Measurements from ENCODE around the gene CREB3L2. TPM values are rescaled to one million over a fixed set of nuclear protein-coding genes. Genes with fewer than 3 reads are reported as not detected.
"Not testable (repeated sequence)": the region's sequence is repeated elsewhere in the genome, so short reads cannot be mapped to it uniquely, and the experiment has no call there.

Gene CREB3L2
- total RNA-seq, 1 donor from 2014 or later, result 28.9 TPM

GRCh38 chr7:138023618-138024342 lies 21.9 kb upstream of the CREB3L2 start:
- Histone ChIP-seq H3K9me3 (replicated peaks) (no peaks in the 10 kb centered on the region), H3K27ac (replicated peaks) (no peak overlapping the region), H3K36me3 (no peaks in the 10 kb centered on the region), H3K4me3 (no peak overlapping the region), H3K4me1 (no peaks in the 10 kb centered on the region), H3K27me3 (ENCODE audit: low read depth) (peaks cover 8% of the 10 kb centered on the region)
- no peak for TF ChIP-seq CTCF (IDR thresholded peaks at IDR 0.05; ENCODE audit: borderline replicate concordance)
- intact Hi-C loops (cut with micrococcal nuclease), result no loop called here
- no peak for DNase-seq

- H3K4me3 ChIP-seq, result no peak overlapping the region
- no peak for TF ChIP-seq CTCF (IDR thresholded peaks at IDR 0.05; ENCODE audit: borderline replicate concordance)
- H3K36me3 ChIP-seq, result no peaks in the 10 kb centered on the region
- H3K4me1 ChIP-seq, result no peaks in the 10 kb centered on the region
- no peaks in the 10 kb centered on the region for H3K9me3 ChIP-seq (replicated peaks)
- intact Hi-C loops (cut with micrococcal nuclease), result no loop called here
- H3K27me3 ChIP-seq (ENCODE audit: low read depth), result peaks cover 4% of the 10 kb centered on the region
- no peak overlapping the region for H3K27ac ChIP-seq (replicated peaks)
- DNase-seq, result no peak
Measured at GRCh38 chr7:138021889-138022288, 20.0 kb upstream of the CREB3L2 start.

GRCh38 chr7:138017992-138018391 lies 16.1 kb upstream of the CREB3L2 start:
- DNase-seq, result no peak
- H3K27ac ChIP-seq (replicated peaks), result no peak overlapping the region
- no peak overlapping the region for H3K4me3 ChIP-seq
- H3K9me3 ChIP-seq (replicated peaks), result no peaks in the 10 kb centered on the region
- no peak for TF ChIP-seq CTCF (IDR thresholded peaks at IDR 0.05; ENCODE audit: borderline replicate concordance)
- H3K4me1 ChIP-seq, result no peaks in the 10 kb centered on the region
- intact Hi-C loops (cut with micrococcal nuclease), result no loop called here
- no peaks in the 10 kb centered on the region for H3K27me3 ChIP-seq (ENCODE audit: low read depth)
- H3K36me3 ChIP-seq, result no peaks in the 10 kb centered on the region

GRCh38 chr7:138015096-138015495 lies 13.2 kb upstream of the CREB3L2 start:
- Histone ChIP-seq H3K4me1 (no peaks in the 10 kb centered on the region), H3K4me3 (no peak overlapping the region), H3K36me3 (no peaks in the 10 kb centered on the region), H3K9me3 (replicated peaks) (no peaks in the 10 kb centered on the region), H3K27me3 (ENCODE audit: low read depth) (no peaks in the 10 kb centered on the region), H3K27ac (replicated peaks) (no peak overlapping the region)
- intact Hi-C loops (cut with micrococcal nuclease), result no loop called here
- DNase-seq, result no peak
- no peak for TF ChIP-seq CTCF (IDR thresholded peaks at IDR 0.05; ENCODE audit: borderline replicate concordance)

- no peak for DNase-seq
- Histone ChIP-seq H3K9me3 (replicated peaks) (no peaks in the 10 kb centered on the region), H3K27me3 (ENCODE audit: low read depth) (no peaks in the 10 kb centered on the region), H3K4me3 (no peak overlapping the region), H3K36me3 (no peaks in the 10 kb centered on the region), H3K27ac (replicated peaks) (no peak overlapping the region), H3K4me1 (no peaks in the 10 kb centered on the region)
- intact Hi-C loops (cut with micrococcal nuclease), result no loop called here
- no peak for TF ChIP-seq CTCF (IDR thresholded peaks at IDR 0.05; ENCODE audit: borderline replicate concordance)
Measured at GRCh38 chr7:138014686-138015085, 12.8 kb upstream of the CREB3L2 start.

- H3K4me1 ChIP-seq; H3K27me3 ChIP-seq (ENCODE audit: low read depth); H3K27ac ChIP-seq (replicated peaks); H3K4me3 ChIP-seq; H3K36me3 ChIP-seq; intact Hi-C loops (cut with micrococcal nuclease); DNase-seq; H3K9me3 ChIP-seq (replicated peaks): not testable (repeated sequence)
Measured at GRCh38 chr7:138014201-138014600, 12.3 kb upstream of the CREB3L2 start.

All from left ventricle myocardium inferior (tissue), 1 donor.